Germinal center (tissue), 1 donor: ENCODE results near the gene RTEL1.
"Not testable (repeated sequence)": the region's sequence is repeated elsewhere in the genome, so short reads cannot be mapped to it uniquely, and the experiment has no call there.

Experiments
- DNase-seq: peaks from one replicate; pipeline ENCODE4 v3.0.0; 2012; ENCODE audit warnings: mixed read lengths, low spot score

Gene RTEL1

GRCh38 chr20:63628246-63628975 is 29.7 kb upstream of the RTEL1 start:
- DNase-seq, result no peak

- not testable (repeated sequence) for DNase-seq
These were observed 27.2 kb upstream of the RTEL1 start for GRCh38 chr20:63630956-63631355.

- DNase-seq, result not testable (repeated sequence)
These were observed 26.7 kb upstream of the RTEL1 start for GRCh38 chr20:63631426-63631825.

GRCh38 chr20:63633732-63634131 is 24.4 kb upstream of the RTEL1 start:
- no peak for DNase-seq

GRCh38 chr20:63635431-63636141 is 22.5 kb upstream of the RTEL1 start:
- DNase-seq, result no peak

- DNase-seq, result no peak
These were observed 21.1 kb upstream of the RTEL1 start for GRCh38 chr20:63636752-63637628.

- no peak for DNase-seq
These were observed 18.8 kb upstream of the RTEL1 start for GRCh38 chr20:63639093-63639975.

- no peak for DNase-seq
These were observed 18.0 kb upstream of the RTEL1 start for GRCh38 chr20:63640086-63640485.

GRCh38 chr20:63640686-63641085 is 17.4 kb upstream of the RTEL1 start:
- DNase-seq, result not testable (repeated sequence)

- no peak for DNase-seq
These were observed 16.8 kb upstream of the RTEL1 start for GRCh38 chr20:63641146-63641791.

GRCh38 chr20:63641792-63642523 is 16.2 kb upstream of the RTEL1 start:
- peak; percentile 95 for DNase-seq

GRCh38 chr20:63642527-63643247 is 15.4 kb upstream of the RTEL1 start:
- no peak for DNase-seq

- DNase-seq, result no peak
These were observed 14.6 kb upstream of the RTEL1 start for GRCh38 chr20:63643499-63643898.

GRCh38 chr20:63643946-63644345 is 14.2 kb upstream of the RTEL1 start:
- no peak for DNase-seq

- DNase-seq, result no peak
These were observed 12.9 kb upstream of the RTEL1 start for GRCh38 chr20:63645218-63645617.

- no peak for DNase-seq
These were observed 9.9 kb upstream of the RTEL1 start for GRCh38 chr20:63648190-63648589.

GRCh38 chr20:63648895-63649589 is 9.1 kb upstream of the RTEL1 start:
- DNase-seq, result no peak

GRCh38 chr20:63650486-63650885 is 7.6 kb upstream of the RTEL1 start:
- DNase-seq, result not testable (repeated sequence)

GRCh38 chr20:63651942-63652191 is 6.2 kb upstream of the RTEL1 start:
- no peak for DNase-seq
